GM23248 (cell line): ENCODE results near the gene TMCC2. TPM values are rescaled to one million over a fixed set of nuclear protein-coding genes. Genes with fewer than 3 reads are reported as not detected.

Source experiments
- DNase-seq: peaks from one replicate; pipeline ENCODE4 v3.0.0-alpha.2; 2015
- H2AFZ ChIP-seq: fragments of 200-600 bp; sonication (generic); 2 replicates; pipeline ENCODE4 v1.6.1; 2016; ENCODE audit warnings: antibody characterized with exemption
- H3F3A ChIP-seq: fragments of 200-600 bp; sonication (generic); 2 replicates; pipeline ENCODE4 v1.6.1; 2016; ENCODE audit warnings: mild to moderate bottlenecking, antibody characterized with exemption, mixed run types; ENCODE audit not compliant: insufficient read depth
- H3K27ac ChIP-seq: fragments of 200-600 bp; sonication (generic); 2 replicates; pipeline ENCODE4 v1.5.1; 2016; ENCODE audit warnings: mild to moderate bottlenecking
- H3K27me3 ChIP-seq: fragments of 200-600 bp; sonication (generic); replicated peaks from 2 replicates; pipeline ENCODE4 v1.6.1; 2016; ENCODE audit warnings: mild to moderate bottlenecking; ENCODE audit not compliant: insufficient read depth
- H3K36me3 ChIP-seq: fragments of 200-600 bp; sonication (generic); 2 replicates; pipeline ENCODE4 v1.6.1; 2016; ENCODE audit warnings: low read depth, mild to moderate bottlenecking
- H3K4me1 ChIP-seq: fragments of 200-600 bp; sonication (generic); 2 replicates; pipeline ENCODE4 v1.6.1; 2016; ENCODE audit warnings: mild to moderate bottlenecking; ENCODE audit not compliant: insufficient read depth
- H3K4me2 ChIP-seq: fragments of 200-600 bp; sonication (generic); one replicate; pipeline ENCODE4 v1.6.1; 2016; ENCODE audit warnings: mild to moderate bottlenecking; ENCODE audit not compliant: unreplicated experiment
- H3K4me3 ChIP-seq: fragments of 200-600 bp; sonication (generic); 2 replicates; pipeline ENCODE4 v1.5.1; 2016; ENCODE audit warnings: mild to moderate bottlenecking
- H3K79me2 ChIP-seq: fragments of 200-600 bp; sonication (generic); 2 replicates; pipeline ENCODE4 v1.6.1; 2016; ENCODE audit warnings: mild to moderate bottlenecking; ENCODE audit not compliant: insufficient read depth
- H3K9ac ChIP-seq: fragments of 200-600 bp; sonication (generic); 2 replicates; pipeline ENCODE4 v1.6.1; 2016; ENCODE audit warnings: mild to moderate bottlenecking
- H3K9me2 ChIP-seq: fragments of 200-600 bp; sonication (generic); 2 replicates; pipeline ENCODE4 v1.6.1; 2016; ENCODE audit warnings: mixed run types, mild to moderate bottlenecking, moderate library complexity; ENCODE audit not compliant: insufficient read depth
- H3K9me3 ChIP-seq: fragments of 200-600 bp; sonication (generic); one replicate; pipeline ENCODE4 v1.6.1; 2017; ENCODE audit warnings: low read depth
- H4K20me1 ChIP-seq: fragments of 200-600 bp; sonication (generic); 2 replicates; pipeline ENCODE4 v1.6.0; 2016; ENCODE audit not compliant: insufficient read depth
- EZH2 ChIP-seq: fragments of 200-600 bp; sonication (generic); IDR thresholded peaks from 2 replicates; pipeline ENCODE4 v1.6.1; 2018; ENCODE audit warnings: antibody characterized with exemption, mild to moderate bottlenecking; ENCODE audit not compliant: insufficient read depth, poor library complexity, severe bottlenecking
- EZH2phosphoT487 ChIP-seq: fragments of 200-600 bp; sonication (generic); IDR thresholded peaks from 2 replicates; pipeline ENCODE4 v1.6.1; 2018; ENCODE audit warnings: antibody characterized with exemption, moderate library complexity, mild to moderate bottlenecking, low read depth; ENCODE audit not compliant: insufficient read depth
- WGBS, 2 experiments: methylation state at CpG; one replicate each; pipeline ENCODE4 v1.1.6; 2015 to 2017; ENCODE audit warnings: low lambda C conversion rate in 2 of 2, low coverage in 1 of 2; ENCODE audit errors: missing lambda C conversion rate in 2 of 2; 5-methylcytosine and 5-hydroxymethylcytosine counted together
- in situ Hi-C: fragments of 300-500 bp; cut with MboI; formaldehyde crosslinking; loops from 2 replicates; pipeline ENCODE4 v1.15.0; 2020
- polyA plus RNA-seq: library from polyadenylated mRNA; unstranded; fragments of >200 nt; fragmentation: Nextera tagmentation; extraction: Ambion mirVana; gene quantifications from 2 replicates; pipeline ENCODE4 v1.2.1, GENCODE V29; 2016
- total RNA-seq: library from RNA; depleted of rRNA; stranded (reverse); fragments of >200 nt; shearing (Covaris generic); gene quantifications from 2 replicates; pipeline ENCODE4 v1.2.3, GENCODE V29; 2014

Gene TMCC2
- total and polyA plus RNA-seq, 2 experiments from 2014 or later = 0.39 to 1.7 TPM

DNA sequence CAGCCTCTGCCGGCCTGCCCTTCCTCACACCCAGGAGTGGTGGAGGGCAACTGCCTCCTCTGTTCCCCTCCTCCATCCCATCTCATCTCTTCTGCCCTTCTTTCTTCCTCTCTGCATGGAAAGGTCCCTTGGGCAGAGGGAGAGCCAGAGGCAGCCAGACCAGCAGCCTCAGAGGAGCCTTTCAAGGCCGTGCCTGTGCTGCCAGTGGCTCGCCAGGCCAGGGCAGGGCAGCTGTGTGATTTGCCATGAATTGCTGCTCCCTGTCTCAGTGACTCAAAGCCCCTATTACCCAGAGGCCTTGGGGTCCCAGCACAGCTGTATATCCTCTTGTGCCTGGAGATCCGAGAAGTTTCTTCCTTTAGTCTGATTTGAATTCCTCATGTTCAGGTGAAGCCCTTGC is 21.9 kb downstream of the TMCC2 start:
- H3K4me1 ChIP-seq = no peaks in the 10 kb centered on the region
- 72 to 81% methylated on average over 4 of the region's 4 CpGs for WGBS, 2 experiments
- no peaks in the 10 kb centered on the region for H4K20me1 ChIP-seq
- no peak overlapping the region for H3K4me2 ChIP-seq
- no peak for TF ChIP-seq EZH2
- no peak for TF ChIP-seq EZH2phosphoT487
- no peaks in the 10 kb centered on the region for H3K9me2 ChIP-seq
- H2AFZ ChIP-seq = no peak overlapping the region
- in situ Hi-C loops = loop anchor here (10.0 kb wide), 1 partner anchor 115 kb away; no protein-coding TSS in a partner anchor
- no peaks in the 10 kb centered on the region for H3K79me2 ChIP-seq
- H3K27ac ChIP-seq = no peak overlapping the region
- no peaks in the 10 kb centered on the region for H3K27me3 ChIP-seq
- no peak overlapping the region for H3K9ac ChIP-seq
- H3K4me3 ChIP-seq = no peak overlapping the region
- no peaks in the 10 kb centered on the region for H3K36me3 ChIP-seq
- no peak for DNase-seq
- no peaks in the 10 kb centered on the region for H3F3A ChIP-seq
- no peaks in the 10 kb centered on the region for H3K9me3 ChIP-seq

DNA sequence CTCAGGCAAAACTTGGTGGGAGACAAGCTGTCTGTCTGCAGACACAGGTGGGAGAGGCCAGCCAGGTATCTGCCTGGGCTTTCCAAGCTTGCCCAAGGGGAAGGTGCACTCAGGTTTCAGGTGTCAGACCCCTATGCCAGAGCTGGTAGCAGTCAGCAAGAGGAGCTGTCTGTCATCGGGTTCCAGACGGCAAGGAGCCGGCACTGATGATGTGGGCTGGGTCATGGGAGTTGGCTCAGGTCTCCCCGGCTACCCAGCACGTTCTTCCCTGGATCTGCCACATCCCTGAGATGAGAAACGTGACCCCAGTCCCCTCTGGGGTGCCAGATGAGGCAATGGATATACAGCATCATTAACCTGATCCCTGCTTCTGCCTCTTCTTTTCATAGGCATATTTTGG is 23.0 kb downstream of the TMCC2 start:
- H3K27me3 ChIP-seq = no peaks in the 10 kb centered on the region

DNA sequence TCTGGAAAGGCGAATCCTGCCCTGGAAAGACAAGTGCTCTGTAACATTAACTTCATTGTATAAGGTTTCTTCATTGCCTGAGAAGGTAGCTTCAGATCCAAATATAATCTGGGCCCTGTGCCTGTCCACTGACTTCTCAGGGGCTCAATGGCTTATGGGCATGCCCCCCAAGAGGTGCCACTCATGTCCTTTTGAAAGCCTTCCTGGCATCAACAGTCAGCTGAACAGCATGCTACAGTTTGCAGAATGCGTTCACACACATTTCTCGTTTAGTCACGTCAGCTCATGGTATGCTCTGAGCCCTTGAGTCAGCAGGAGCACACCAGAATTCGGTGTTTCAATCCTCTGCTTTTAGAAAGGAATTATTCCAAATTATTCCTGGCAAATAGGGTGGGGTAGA is 23.8 kb downstream of the TMCC2 start:
- WGBS, 2 experiments = 88 to 89% methylated on average over 5 of the region's 5 CpGs
- Histone ChIP-seq H3K79me2 (no peaks in the 10 kb centered on the region), H3K36me3 (no peaks in the 10 kb centered on the region), H3K9me3 (no peaks in the 10 kb centered on the region), H3K4me1 (no peaks in the 10 kb centered on the region), H4K20me1 (no peaks in the 10 kb centered on the region), H2AFZ (no peak overlapping the region), H3K27ac (no peak overlapping the region), H3F3A (no peaks in the 10 kb centered on the region), H3K9ac (no peak overlapping the region), H3K9me2 (no peaks in the 10 kb centered on the region), H3K27me3 (no peaks in the 10 kb centered on the region), H3K4me2 (no peak overlapping the region), H3K4me3 (no peak overlapping the region)
- TF ChIP-seq EZH2 (no peak), EZH2phosphoT487 (no peak)
- DNase-seq = no peak
- in situ Hi-C loops = loop anchor here (10.0 kb wide), 1 partner anchor 117 kb away; no protein-coding TSS in a partner anchor

More for the DNA sequence above, 23.0 kb downstream of the TMCC2 start:
- in situ Hi-C loops = loop anchor here (10.0 kb wide), 1 partner anchor 116 kb away; no protein-coding TSS in a partner anchor
- H3K4me3 ChIP-seq = no peak overlapping the region
- no peaks in the 10 kb centered on the region for H3F3A ChIP-seq
- DNase-seq = no peak
- TF ChIP-seq EZH2phosphoT487 = no peak
- 61 to 80% methylated on average over 5 to 6 of the region's 6 CpGs for WGBS, 2 experiments
- H3K36me3 ChIP-seq = no peaks in the 10 kb centered on the region
- H3K9ac ChIP-seq = no peak overlapping the region
- H3K9me2 ChIP-seq = no peaks in the 10 kb centered on the region
- no peak overlapping the region for H3K27ac ChIP-seq
- H2AFZ ChIP-seq = no peak overlapping the region
- H3K79me2 ChIP-seq = no peaks in the 10 kb centered on the region
- H3K4me2 ChIP-seq = no peak overlapping the region
- H3K4me1 ChIP-seq = no peaks in the 10 kb centered on the region
- H4K20me1 ChIP-seq = no peaks in the 10 kb centered on the region
- no peaks in the 10 kb centered on the region for H3K9me3 ChIP-seq

DNA sequence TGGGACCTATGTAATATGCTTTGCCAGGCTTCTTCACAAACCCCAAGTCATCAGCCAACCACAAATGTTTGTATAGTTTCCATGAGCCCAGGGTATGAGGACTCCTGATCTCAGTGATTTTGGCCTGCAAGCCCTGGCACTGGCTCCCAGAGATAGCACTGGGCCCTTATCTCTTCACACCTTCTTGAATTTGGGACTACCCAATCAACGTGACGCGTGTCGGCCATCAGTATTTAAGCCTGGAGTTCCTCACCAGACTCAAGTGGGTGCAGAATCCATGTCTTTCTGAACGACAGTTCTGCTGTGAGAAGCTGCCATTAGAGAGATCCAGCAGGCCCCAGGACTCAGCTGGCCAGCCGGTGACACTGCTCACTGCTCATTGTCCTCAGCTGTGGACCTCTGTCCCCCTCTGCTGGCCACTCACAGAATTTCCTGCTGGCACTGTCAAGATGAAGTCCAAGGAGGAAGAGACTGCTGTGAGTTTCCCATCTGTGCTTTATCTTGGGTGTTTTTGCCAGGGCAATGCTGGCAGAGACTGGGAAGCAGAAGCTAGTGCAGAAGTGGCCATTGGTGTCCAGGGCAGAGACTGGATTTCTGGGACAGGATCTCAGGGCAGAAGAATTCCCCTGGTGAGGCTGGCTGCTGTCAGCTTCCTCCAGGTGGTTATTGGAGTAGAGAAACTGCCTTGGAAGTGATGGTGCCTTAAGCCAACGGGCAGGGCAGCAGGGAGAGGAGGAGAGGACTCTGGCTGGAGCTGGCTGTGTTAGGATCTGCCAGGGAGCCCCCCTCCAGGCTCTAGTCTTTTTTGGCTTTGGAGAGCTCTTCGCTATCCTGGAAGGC is 28.4 kb downstream of the TMCC2 start:
- no peaks in the 10 kb centered on the region for H3K9me2 ChIP-seq
- no peak overlapping the region for H3K9ac ChIP-seq
- no peaks in the 10 kb centered on the region for H3K27me3 ChIP-seq
- H3K36me3 ChIP-seq = no peaks in the 10 kb centered on the region
- 43 to 50% methylated on average over 8 of the region's 8 CpGs for WGBS, 2 experiments
- peak overlapping the region; percentile 58 for H2AFZ ChIP-seq
- H3K4me2 ChIP-seq = no peak overlapping the region
- H3K9me3 ChIP-seq = no peaks in the 10 kb centered on the region
- peaks cover 4% of the 10 kb centered on the region; the same call in 1 of the 2 replicates for H3K4me1 ChIP-seq
- in situ Hi-C loops = loop anchor here (10.0 kb wide), 1 partner anchor 121 kb away; no protein-coding TSS in a partner anchor
- no peaks in the 10 kb centered on the region for H4K20me1 ChIP-seq
- DNase-seq = peak; percentile 88
- no peaks in the 10 kb centered on the region for H3F3A ChIP-seq
- H3K4me3 ChIP-seq = no peak overlapping the region
- H3K79me2 ChIP-seq = no peaks in the 10 kb centered on the region
- no peak overlapping the region for H3K27ac ChIP-seq
- TF ChIP-seq EZH2 (no peak), EZH2phosphoT487 (no peak)
